ENCODE results near the gene EPHA5. TPM values are rescaled to one million over a fixed set of nuclear protein-coding genes. Genes with fewer than 3 reads are reported as not detected.

EPHA5 gene
- polyA plus RNA-seq, 1 donor (not counting 4 experiments of a cell fraction or from before 2014, with no cell fraction given) = not detected

- no peaks in the 10 kb centered on the region for H3K4me1 ChIP-seq (ENCODE audit: control insufficient read depth, extremely low read depth, insufficient read depth, low read length)
- no peaks in the 10 kb centered on the region for H3K36me3 ChIP-seq (ENCODE audit: control insufficient read depth in 2 of 2, extremely low read depth in 1 of 2, insufficient read depth in 2 of 2, low read length in 2 of 2)
- no peak overlapping the region for H3K4me3 ChIP-seq (ENCODE audit: control insufficient read depth in 2 of 3, extremely low read depth in 1 of 3, insufficient read depth in 2 of 3, low read depth in 1 of 3, low read length in 3 of 3)
- H3K9me1 ChIP-seq (ENCODE audit: control insufficient read depth, extremely low read depth, insufficient read depth, low read length) = no peaks in the 10 kb centered on the region
- no peak for DNase-seq (ENCODE audit: low read depth, low spot score)
- no peak for TF ChIP-seq EZH2 (IDR thresholded peaks at IDR 0.05; ENCODE audit: low read length)
- no peaks in the 10 kb centered on the region for H3K9me3 ChIP-seq (ENCODE audit: control insufficient read depth, low read depth, low read length)
- H3K9ac ChIP-seq (ENCODE audit: control insufficient read depth, extremely low read depth, insufficient read depth, low read length) = no peak overlapping the region
- H2AFZ ChIP-seq (ENCODE audit: control insufficient read depth, low read length) = no peak overlapping the region
- H3K4me2 ChIP-seq (ENCODE audit: control insufficient read depth, extremely low read depth, insufficient read depth, low read depth, low read length) = no peak overlapping the region
- dilution Hi-C loops (cut with MboI; ENCODE audit: extremely low pct_ligation_motif_present, low sequenced_read_pairs) = no loop called here
- no peak for FAIRE-seq
- no peak overlapping the region for H3K27ac ChIP-seq (ENCODE audit: control insufficient read depth, insufficient read depth, low read length)
- no peaks in the 10 kb centered on the region for H3K27me3 ChIP-seq (ENCODE audit: control insufficient read depth, extremely low read depth, insufficient read depth, low read length)
- H4K20me1 ChIP-seq (ENCODE audit: control insufficient read depth, extremely low read depth, insufficient read depth, low read length) = no peaks in the 10 kb centered on the region
- no peaks in the 10 kb centered on the region for H3K79me2 ChIP-seq (ENCODE audit: control insufficient read depth, insufficient read depth, low read length)
Observed at GRCh38 chr4:65341557-65341956, 328.7 kb downstream of the EPHA5 start.

DNA sequence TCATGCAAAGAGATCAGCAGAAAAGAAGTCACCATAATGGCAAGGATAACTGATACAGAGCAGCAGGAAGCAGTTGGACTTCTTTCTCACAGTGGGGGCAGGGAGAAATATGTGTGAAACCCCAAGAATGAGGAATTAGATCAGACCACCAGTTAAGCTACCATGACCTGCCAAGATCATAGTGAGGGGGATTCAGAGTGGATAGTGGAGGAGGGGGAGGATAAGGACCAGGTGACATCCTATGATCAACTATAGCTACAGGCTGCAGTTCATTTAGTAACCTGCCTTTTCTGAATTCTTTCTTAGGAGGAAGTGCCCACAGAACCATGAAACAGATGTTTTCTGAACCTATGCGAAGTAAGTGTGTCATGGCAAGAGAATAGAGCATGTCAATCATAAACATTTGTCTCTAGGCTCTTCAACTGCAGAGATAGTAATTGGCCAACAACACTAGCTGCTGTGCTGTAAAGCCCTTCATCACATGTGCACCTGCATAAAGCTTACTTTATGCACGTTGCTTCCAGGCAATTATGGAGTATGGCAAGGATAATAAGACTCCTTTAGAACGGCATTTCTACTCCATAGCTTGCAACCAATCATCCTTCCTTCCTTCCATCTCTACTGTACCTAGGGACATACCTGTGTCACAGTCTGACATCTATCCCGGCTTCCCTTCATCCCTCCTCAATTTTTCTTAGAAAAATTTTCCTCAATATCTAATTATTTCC, 329.7 kb downstream of the EPHA5 start:
- H3K9me1 ChIP-seq (ENCODE audit: control insufficient read depth, extremely low read depth, insufficient read depth, low read length) = no peaks in the 10 kb centered on the region
- no peak overlapping the region for H2AFZ ChIP-seq (ENCODE audit: control insufficient read depth, low read length)
- no peak overlapping the region for H3K4me2 ChIP-seq (ENCODE audit: control insufficient read depth, extremely low read depth, insufficient read depth, low read depth, low read length)
- no peak overlapping the region for H3K27ac ChIP-seq (ENCODE audit: control insufficient read depth, insufficient read depth, low read length)
- no peak for FAIRE-seq
- no peaks in the 10 kb centered on the region for H3K27me3 ChIP-seq (ENCODE audit: control insufficient read depth, extremely low read depth, insufficient read depth, low read length)
- no peaks in the 10 kb centered on the region for H3K36me3 ChIP-seq (ENCODE audit: control insufficient read depth in 2 of 2, extremely low read depth in 1 of 2, insufficient read depth in 2 of 2, low read length in 2 of 2)
- no peaks in the 10 kb centered on the region for H3K4me1 ChIP-seq (ENCODE audit: control insufficient read depth, extremely low read depth, insufficient read depth, low read length)
- no peak for TF ChIP-seq EZH2 (IDR thresholded peaks at IDR 0.05; ENCODE audit: low read length)
- TF ChIP-seq, protein P1, sequence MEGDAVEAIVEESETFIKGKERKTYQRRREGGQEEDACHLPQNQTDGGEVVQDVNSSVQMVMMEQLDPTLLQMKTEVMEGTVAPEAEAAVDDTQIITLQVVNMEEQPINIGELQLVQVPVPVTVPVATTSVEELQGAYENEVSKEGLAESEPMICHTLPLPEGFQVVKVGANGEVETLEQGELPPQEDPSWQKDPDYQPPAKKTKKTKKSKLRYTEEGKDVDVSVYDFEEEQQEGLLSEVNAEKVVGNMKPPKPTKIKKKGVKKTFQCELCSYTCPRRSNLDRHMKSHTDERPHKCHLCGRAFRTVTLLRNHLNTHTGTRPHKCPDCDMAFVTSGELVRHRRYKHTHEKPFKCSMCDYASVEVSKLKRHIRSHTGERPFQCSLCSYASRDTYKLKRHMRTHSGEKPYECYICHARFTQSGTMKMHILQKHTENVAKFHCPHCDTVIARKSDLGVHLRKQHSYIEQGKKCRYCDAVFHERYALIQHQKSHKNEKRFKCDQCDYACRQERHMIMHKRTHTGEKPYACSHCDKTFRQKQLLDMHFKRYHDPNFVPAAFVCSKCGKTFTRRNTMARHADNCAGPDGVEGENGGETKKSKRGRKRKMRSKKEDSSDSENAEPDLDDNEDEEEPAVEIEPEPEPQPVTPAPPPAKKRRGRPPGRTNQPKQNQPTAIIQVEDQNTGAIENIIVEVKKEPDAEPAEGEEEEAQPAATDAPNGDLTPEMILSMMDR (optimal IDR thresholded peaks at IDR 0.05 in 1 of 3, IDR thresholded peaks at IDR 0.05 in 1 of 3, conservative IDR thresholded peaks at IDR 0.05 in 1 of 3; ENCODE audit: extremely low read depth in 1 of 3, insufficient read depth in 2 of 3, low read length in 3 of 3) = no peak
- H3K79me2 ChIP-seq (ENCODE audit: control insufficient read depth, insufficient read depth, low read length) = no peaks in the 10 kb centered on the region
- H3K4me3 ChIP-seq (ENCODE audit: control insufficient read depth in 2 of 3, extremely low read depth in 1 of 3, insufficient read depth in 2 of 3, low read depth in 1 of 3, low read length in 3 of 3) = no peak overlapping the region
- no peaks in the 10 kb centered on the region for H4K20me1 ChIP-seq (ENCODE audit: control insufficient read depth, extremely low read depth, insufficient read depth, low read length)
- dilution Hi-C loops (cut with MboI; ENCODE audit: extremely low pct_ligation_motif_present, low sequenced_read_pairs) = no loop called here
- DNase-seq (ENCODE audit: low read depth, low spot score) = no peak
- H3K9ac ChIP-seq (ENCODE audit: control insufficient read depth, extremely low read depth, insufficient read depth, low read length) = no peak overlapping the region
- H3K9me3 ChIP-seq (ENCODE audit: control insufficient read depth, low read depth, low read length) = no peaks in the 10 kb centered on the region

DNA sequence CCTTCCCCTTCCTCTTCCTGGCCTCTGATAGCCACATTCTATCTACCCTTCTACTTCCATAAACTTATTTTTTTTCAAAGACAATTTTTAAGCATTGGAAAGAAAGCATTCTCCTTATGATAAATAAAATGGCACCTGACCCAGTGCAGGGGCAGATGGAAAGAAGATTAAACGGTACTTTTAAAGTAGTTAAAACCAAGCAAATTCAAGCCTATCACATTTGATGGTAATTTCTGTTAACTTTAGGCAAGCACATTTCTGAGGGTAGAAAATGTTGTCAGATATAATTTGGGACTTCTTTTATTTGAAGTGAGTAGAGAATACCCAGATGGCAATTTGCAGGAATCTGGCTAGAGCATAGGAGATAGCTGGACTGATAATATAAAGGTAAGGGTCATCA, 332.9 kb downstream of the EPHA5 start:
- H4K20me1 ChIP-seq (ENCODE audit: control insufficient read depth, extremely low read depth, insufficient read depth, low read length) = no peaks in the 10 kb centered on the region
- no peak overlapping the region for H3K9ac ChIP-seq (ENCODE audit: control insufficient read depth, extremely low read depth, insufficient read depth, low read length)
- FAIRE-seq = no peak
- no peaks in the 10 kb centered on the region for H3K36me3 ChIP-seq (ENCODE audit: control insufficient read depth in 2 of 2, extremely low read depth in 1 of 2, insufficient read depth in 2 of 2, low read length in 2 of 2)
- no peak overlapping the region for H2AFZ ChIP-seq (ENCODE audit: control insufficient read depth, low read length)
- no peak overlapping the region for H3K27ac ChIP-seq (ENCODE audit: control insufficient read depth, insufficient read depth, low read length)
- H3K79me2 ChIP-seq (ENCODE audit: control insufficient read depth, insufficient read depth, low read length) = no peaks in the 10 kb centered on the region
- H3K4me1 ChIP-seq (ENCODE audit: control insufficient read depth, extremely low read depth, insufficient read depth, low read length) = no peaks in the 10 kb centered on the region
- dilution Hi-C loops (cut with MboI; ENCODE audit: extremely low pct_ligation_motif_present, low sequenced_read_pairs) = no loop called here
- H3K27me3 ChIP-seq (ENCODE audit: control insufficient read depth, extremely low read depth, insufficient read depth, low read length) = no peaks in the 10 kb centered on the region
- no peaks in the 10 kb centered on the region for H3K9me1 ChIP-seq (ENCODE audit: control insufficient read depth, extremely low read depth, insufficient read depth, low read length)
- TF ChIP-seq EZH2 (IDR thresholded peaks at IDR 0.05; ENCODE audit: low read length) = no peak
- TF ChIP-seq, protein P1 (optimal IDR thresholded peaks at IDR 0.05 in 1 of 3, IDR thresholded peaks at IDR 0.05 in 1 of 3, conservative IDR thresholded peaks at IDR 0.05 in 1 of 3; ENCODE audit: extremely low read depth in 1 of 3, insufficient read depth in 2 of 3, low read length in 3 of 3) = no peak
- H3K4me2 ChIP-seq (ENCODE audit: control insufficient read depth, extremely low read depth, insufficient read depth, low read depth, low read length) = no peak overlapping the region
- H3K4me3 ChIP-seq (ENCODE audit: control insufficient read depth in 2 of 3, extremely low read depth in 1 of 3, insufficient read depth in 2 of 3, low read depth in 1 of 3, low read length in 3 of 3) = no peak overlapping the region
- H3K9me3 ChIP-seq (ENCODE audit: control insufficient read depth, low read depth, low read length) = no peaks in the 10 kb centered on the region
- no peak for DNase-seq (ENCODE audit: low read depth, low spot score)

Data from keratinocyte (primary cell).